Endothelial cell of umbilical vein (primary cell): ENCODE measurements around the gene MPDU1. TPM values are rescaled to one million over a fixed set of nuclear protein-coding genes. Genes with fewer than 3 reads are reported as not detected.

Experiments
- BruUV-seq: library from RNA; stranded (reverse); fragments of 400-500 nt; replicated peaks from 2 replicates; lab custom pipeline; 2021; lab: Mats Ljungman, UMichigan
- CTCF ChIA-PET: fragments of 300-600, 350-600 bp; sonication (Branson Sonifier 250); formaldehyde crosslinking; loops from one replicate; lab custom pipeline; 2021; ENCODE audit warnings: antibody characterized with exemption, inconsistent platforms; lab: Charles Lee
- POLR2A ChIA-PET: fragments of 300-600, 350-600 bp; sonication (Branson Sonifier 250); formaldehyde crosslinking; loops from one replicate; lab custom pipeline; 2021; ENCODE audit warnings: antibody characterized with exemption, inconsistent platforms; lab: Charles Lee
- DNase-seq: peaks from one replicate; pipeline ENCODE4 v3.0.0-alpha.2; 2011; ENCODE audit warnings: low read depth, low spot score
- FAIRE-seq: peaks from 2 replicates; lab custom pipeline; 2011; peaks lifted over from hg19 to GRCh38; lab: Jason Lieb, UNC
- H2AFZ ChIP-seq: 2 replicates; pipeline ENCODE4 v1.6.0; 2012; ENCODE audit warnings: low read depth, low read length, control low read depth, inconsistent platforms
- H3K27ac ChIP-seq: 2 replicates; pipeline ENCODE4 v1.5.1; 2011; ENCODE audit warnings: low read depth, mild to moderate bottlenecking, control low read depth, low read length, moderate library complexity; ENCODE audit not compliant: insufficient read depth
- H3K27me3 ChIP-seq, 2 experiments: 2 replicates each; pipeline versions ENCODE4 v1.6.0 to v1.6.1; 2011; ENCODE audit warnings: low read length in 2 of 2, mixed read lengths in 1 of 2; ENCODE audit not compliant: control insufficient read depth in 2 of 2, insufficient read depth in 2 of 2
- H3K36me3 ChIP-seq, 2 experiments: 2 replicates in 1 of 2; 3 replicates in 1 of 2; pipeline ENCODE4 v1.5.1; 2011; ENCODE audit warnings: low read length in 2 of 2, mild to moderate bottlenecking in 1 of 2, moderate library complexity in 1 of 2; ENCODE audit not compliant: control insufficient read depth in 2 of 2, insufficient read depth in 2 of 2; ENCODE audit errors: extremely low read depth in 1 of 2
- H3K4me1 ChIP-seq: 3 replicates; pipeline ENCODE4 v1.5.1; 2011; ENCODE audit warnings: mild to moderate bottlenecking, low read length; ENCODE audit not compliant: control insufficient read depth, insufficient read depth; ENCODE audit errors: extremely low read depth
- H3K4me2 ChIP-seq: 2 replicates; pipeline ENCODE4 v1.6.1; 2011; ENCODE audit warnings: low read length, control low read depth, mixed read lengths; ENCODE audit not compliant: insufficient read depth
- H3K4me3 ChIP-seq, 3 experiments: fragments of 200-600 bp in 1 of 3; sonication (generic), shearing (Covaris generic) in 1 of 3; replicated peaks in 1 of 3; 2 replicates each; pipeline ENCODE4 v1.5.1; 2011 to 2016; ENCODE audit warnings: control low read depth in 3 of 3, low read length in 3 of 3, mild to moderate bottlenecking in 2 of 3, inconsistent platforms in 1 of 3, low read depth in 1 of 3, moderate library complexity in 1 of 3; ENCODE audit not compliant: insufficient read depth in 1 of 3
- H3K79me2 ChIP-seq: 2 replicates; pipeline ENCODE4 v1.6.0; 2012; ENCODE audit warnings: low read length, inconsistent platforms; ENCODE audit not compliant: control insufficient read depth, insufficient read depth
- H3K9ac ChIP-seq: replicated peaks from 2 replicates; pipeline ENCODE3; 2011; ENCODE audit warnings: low read length, control low read depth; ENCODE audit not compliant: insufficient read depth; ENCODE audit errors: extremely low read depth
- H3K9me1 ChIP-seq: replicated peaks from 3 replicates; pipeline ENCODE4 v1.6.0; 2011; ENCODE audit warnings: mild to moderate bottlenecking, low read length; ENCODE audit not compliant: control insufficient read depth, insufficient read depth; ENCODE audit errors: extremely low read depth
- H3K9me3 ChIP-seq: replicated peaks from 2 replicates; pipeline ENCODE4 v1.5.1; 2012; ENCODE audit warnings: low read length, inconsistent platforms; ENCODE audit not compliant: control insufficient read depth, insufficient read depth
- H4K20me1 ChIP-seq: replicated peaks from 2 replicates; pipeline ENCODE3; 2011; ENCODE audit warnings: mild to moderate bottlenecking, low read length; ENCODE audit not compliant: control insufficient read depth, insufficient read depth; ENCODE audit errors: extremely low read depth
- CTCF ChIP-seq, 2 donors: IDR thresholded peaks; 1 replicate in 1 of 2; 2 replicates in 1 of 2; pipeline ENCODE4 v1.5.1; 2011; ENCODE audit warnings: low read length in 2 of 2, mild to moderate bottlenecking in 2 of 2, moderate library complexity in 2 of 2, control low read depth in 1 of 2, inconsistent platforms in 1 of 2, low read depth in 1 of 2; ENCODE audit not compliant: insufficient read depth in 1 of 2; ENCODE audit errors: extremely low read depth in 1 of 2
- EZH2 ChIP-seq: IDR thresholded peaks from 2 replicates; pipeline ENCODE4 v1.6.1; 2012; ENCODE audit warnings: borderline replicate concordance, low read depth, mild to moderate bottlenecking, moderate library complexity, low read length, inconsistent platforms; ENCODE audit not compliant: severe bottlenecking
- FOS ChIP-seq: IDR thresholded peaks from 2 replicates; pipeline ENCODE4 v1.6.1; 2011; ENCODE audit warnings: mild to moderate bottlenecking, low read length, moderate library complexity, borderline replicate concordance; ENCODE audit not compliant: insufficient read depth
- GATA2 ChIP-seq: IDR thresholded peaks from 2 replicates; pipeline ENCODE4 v1.7.0; 2011; ENCODE audit warnings: low read depth, mild to moderate bottlenecking, moderate library complexity, mixed read lengths, low read length; ENCODE audit not compliant: insufficient read length, insufficient read depth
- JUN ChIP-seq: IDR thresholded peaks from 2 replicates; pipeline ENCODE4 v1.6.1; 2011; ENCODE audit warnings: borderline replicate concordance, low read depth; ENCODE audit not compliant: insufficient read length, insufficient read depth
- MAX ChIP-seq: IDR thresholded peaks from 2 replicates; pipeline ENCODE4 v1.6.1; 2011; ENCODE audit not compliant: insufficient read depth, insufficient read length
- MYC ChIP-seq: IDR thresholded peaks from one replicate; pipeline ENCODE4 v1.6.1; 2011; ENCODE audit warnings: mild to moderate bottlenecking, low read depth, low read length
- POLR2A ChIP-seq: IDR thresholded peaks from 2 replicates; pipeline ENCODE4 v1.6.1; 2012; ENCODE audit warnings: low read depth, mild to moderate bottlenecking, control low read depth, low read length
- POLR2AphosphoS5 ChIP-seq: IDR thresholded peaks from 2 replicates; pipeline ENCODE4 v1.6.1; 2012; ENCODE audit warnings: low read depth, mild to moderate bottlenecking, control low read depth, low read length, moderate library complexity; ENCODE audit not compliant: insufficient read depth
- dilution Hi-C: fragments of 300-500 bp; cut with MboI; formaldehyde crosslinking; loops from one replicate; pipeline ENCODE4 v1.15.0; 2019; ENCODE audit warnings: low sequenced_read_pairs; ENCODE audit not compliant: extremely low pct_ligation_motif_present
- intact Hi-C: fragments of 100-400 bp; cut with micrococcal nuclease; formaldehyde crosslinking; loops from one replicate; pipeline ENCODE4 v1.10.0; 2022
- polyA plus RNA-seq, 4 experiments: library from polyadenylated mRNA; depleted of rRNA in 3 of 4; stranded (reverse) in 3 of 4; unstranded in 1 of 4; fragments of >200 nt; gene quantifications; 2 replicates each; pipeline versions ENCODE4 v1.2.1 to v1.2.3, GENCODE V29; 2011 to 2012; ENCODE audit warnings: missing spikeins in 1 of 4
- total RNA-seq: library from RNA; stranded (reverse); gene quantifications from 2 replicates; pipeline ENCODE4 v1.2.3, GENCODE V29; 2021

Gene MPDU1
- total and polyA plus RNA-seq, 2 donors (not counting 3 experiments of a cell fraction or from before 2014, with no cell fraction given), result 78.0 to 368 TPM

GRCh38 chr17:7538891-7539545 is 44.6 kb upstream of the MPDU1 start:
- no peak overlapping the region for H3K9ac ChIP-seq
- peak; percentile 21 for DNase-seq
- POLR2A ChIA-PET, result no interaction called here
- CTCF ChIA-PET, result interaction anchor here (0.8 to 2.4 kb wide), 5 partner anchors 9 to 25 kb away, joined by 3 to 11 read pairs (median 4); partner anchors contain the start of genes SENP3 and TNFSF12
- no peak overlapping the region for H3K4me3 ChIP-seq
- intact Hi-C loops, result no loop called here
- FAIRE-seq, result no peak
- H3K4me2 ChIP-seq, result no peak overlapping the region
- no peaks in the 10 kb centered on the region for H3K4me1 ChIP-seq
- H2AFZ ChIP-seq, result peak overlapping the region; percentile 17
- peaks cover 5% of the 10 kb centered on the region for H3K9me3 ChIP-seq
- no peak overlapping the region for H3K27ac ChIP-seq
- no peaks in the 10 kb centered on the region for H3K79me2 ChIP-seq
- dilution Hi-C loops, result no loop called here
- no peaks in the 10 kb centered on the region for H3K9me1 ChIP-seq
- no TSS peak for BruUV-seq
- no peaks in the 10 kb centered on the region for H4K20me1 ChIP-seq
- peaks cover 0 to 9% of the 10 kb centered on the region in 2 experiments for H3K27me3 ChIP-seq
- TF ChIP-seq GATA2 (no peak), FOS (peak; percentile 67)
- H3K36me3 ChIP-seq, result no peaks in the 10 kb centered on the region

- CTCF ChIA-PET, result interaction anchor here (1.6 kb wide), 1 partner anchor 25 kb away, joined by 4 read pairs; no protein-coding TSS in a partner anchor
- H3K4me1 ChIP-seq, result no peaks in the 10 kb centered on the region
- DNase-seq (no peak), FAIRE-seq (no peak)
- H3K36me3 ChIP-seq, result no peaks in the 10 kb centered on the region
- no peak overlapping the region for H2AFZ ChIP-seq
- H3K9me1 ChIP-seq, result no peaks in the 10 kb centered on the region
- POLR2A ChIA-PET, result no interaction called here
- H3K79me2 ChIP-seq, result no peaks in the 10 kb centered on the region
- no TSS peak for BruUV-seq
- dilution Hi-C loops (no loop called here), intact Hi-C loops (no loop called here)
- no peak overlapping the region for H3K27ac ChIP-seq
- H3K4me2 ChIP-seq, result no peak overlapping the region
- peaks cover 5% of the 10 kb centered on the region for H3K9me3 ChIP-seq
- H3K9ac ChIP-seq, result no peak overlapping the region
- no peaks in the 10 kb centered on the region for H4K20me1 ChIP-seq
- TF ChIP-seq MYC (no peak), MAX (no peak), FOS (no peak), POLR2A (no peak), JUN (no peak), POLR2AphosphoS5 (no peak), GATA2 (no peak), CTCF (IDR thresholded peaks at IDR 0.05; ENCODE audit: extremely low read depth in 1 of 2, insufficient read depth in 1 of 2, low read depth in 1 of 2, low read length in 2 of 2) (no peak), EZH2 (no peak)
- H3K4me3 ChIP-seq, result no peak overlapping the region
- peaks cover 0 to 9% of the 10 kb centered on the region in 2 experiments for H3K27me3 ChIP-seq
Measured at GRCh38 chr17:7541074-7541621, 42.5 kb upstream of the MPDU1 start.
